HepG2 (cell line): ENCODE results near the gene MIDN. TPM values are rescaled to one million over a fixed set of nuclear protein-coding genes. Genes with fewer than 3 reads are reported as not detected.

ENCODE experiments used
- CCAR2 ChIP-seq: fragments of 200-400 bp; formaldehyde crosslinking; optimal IDR thresholded peaks from 2 replicates; pipeline ENCODE3; 2018; ENCODE audit warnings: low read depth, mild to moderate bottlenecking, low read length, moderate library complexity
- CENPT ChIP-seq: sonication (generic); formaldehyde crosslinking; IDR thresholded peaks from 2 replicates; pipeline ENCODE4 v1.8.0; 2022; ENCODE audit warnings: low read depth, mild to moderate bottlenecking, moderate library complexity, missing genetic modification reagents
- CTCF ChIP-seq: sonication (generic); formaldehyde crosslinking; IDR thresholded peaks from 2 replicates; pipeline ENCODE4 v1.5.0; 2020; ENCODE audit warnings: mild to moderate bottlenecking, missing genetic modification reagents, moderate library complexity
- ELF3 ChIP-seq: IDR thresholded peaks from 2 replicates; pipeline ENCODE4 v1.6.1; 2016; ENCODE audit warnings: missing genetic modification reagents, missing compliant biosample characterization
- GATAD2A ChIP-seq: IDR thresholded peaks from 2 replicates; pipeline ENCODE4 v1.6.1; 2016
- KAT7 ChIP-seq: IDR thresholded peaks from 2 replicates; pipeline ENCODE4 v1.6.1; 2018; ENCODE audit warnings: borderline replicate concordance, missing compliant biosample characterization
- NFYC ChIP-seq: IDR thresholded peaks from 2 replicates; pipeline ENCODE4 v1.6.1; 2016; ENCODE audit warnings: missing genetic modification reagents, missing compliant biosample characterization
- PHF8 ChIP-seq: sonication (generic); formaldehyde crosslinking; IDR thresholded peaks from 2 replicates; pipeline ENCODE4 v1.5.0; 2020; ENCODE audit warnings: missing genetic modification reagents
- SAFB2 ChIP-seq: sonication (generic); formaldehyde crosslinking; IDR thresholded peaks from 2 replicates; pipeline ENCODE4 v1.5.1; 2020; ENCODE audit warnings: missing genetic modification reagents, low read depth, mild to moderate bottlenecking, borderline replicate concordance
- SPEN ChIP-seq: sonication (generic); formaldehyde crosslinking; IDR thresholded peaks from 2 replicates; pipeline ENCODE4 v1.5.1; 2020; ENCODE audit warnings: low read depth, mild to moderate bottlenecking, missing genetic modification reagents
- TCF7L2 ChIP-seq: IDR thresholded peaks from 2 replicates; pipeline ENCODE4 v1.6.1; 2011; ENCODE audit warnings: mild to moderate bottlenecking, low read depth, low read length, moderate library complexity
- XRCC5 ChIP-seq: fragments of 200-400 bp; formaldehyde crosslinking; optimal IDR thresholded peaks from 2 replicates; pipeline ENCODE3; 2017; ENCODE audit warnings: mild to moderate bottlenecking, low read length
- ZNF101 ChIP-seq: sonication (generic); formaldehyde crosslinking; IDR thresholded peaks from 2 replicates; pipeline ENCODE4 v1.4.0; 2020; ENCODE audit warnings: mild to moderate bottlenecking, low read depth, missing genetic modification reagents, borderline replicate concordance
- ZNF12 ChIP-seq: sonication (generic); formaldehyde crosslinking; IDR thresholded peaks from 2 replicates; pipeline ENCODE4 v1.5.0; 2020; ENCODE audit warnings: missing genetic modification reagents
- ZNF331 ChIP-seq: sonication (generic); formaldehyde crosslinking; IDR thresholded peaks from 2 replicates; pipeline ENCODE4 v1.4.0; 2020; ENCODE audit warnings: missing genetic modification reagents
- ZNF609 ChIP-seq: sonication (generic); formaldehyde crosslinking; IDR thresholded peaks from 2 replicates; pipeline ENCODE4 v1.4.0; 2020; ENCODE audit warnings: mild to moderate bottlenecking, missing genetic modification reagents, borderline replicate concordance
- ZNF687 ChIP-seq: sonication (generic); formaldehyde crosslinking; IDR thresholded peaks from 2 replicates; pipeline ENCODE4 v1.5.1; 2020; ENCODE audit warnings: mild to moderate bottlenecking, missing genetic modification reagents, moderate library complexity
- ZSCAN21 ChIP-seq: sonication (generic); formaldehyde crosslinking; IDR thresholded peaks from 2 replicates; pipeline ENCODE4 v1.8.0; 2022; ENCODE audit warnings: mild to moderate bottlenecking, missing genetic modification reagents, moderate library complexity, borderline replicate concordance
- ZSCAN25 ChIP-seq: sonication (generic); formaldehyde crosslinking; IDR thresholded peaks from 2 replicates; pipeline ENCODE4 v1.8.0; 2022; ENCODE audit warnings: mild to moderate bottlenecking, missing genetic modification reagents
- polyA plus RNA-seq, 8 experiments: library from polyadenylated mRNA; depleted of rRNA in 3 of 8; stranded (reverse) in 7 of 8; unstranded in 1 of 8; fragments of >200 nt; fragmentation: Illumina TruSeq in 4 of 8; extraction: Trizol in 4 of 8; gene quantifications; 2 replicates each; pipeline versions ENCODE4 v1.2.1 to v1.2.3, GENCODE V29; 2011 to 2016; ENCODE audit warnings: low read depth in 4 of 8, missing spikeins in 1 of 8, mixed read lengths in 1 of 8; ENCODE audit not compliant: insufficient read depth in 1 of 8
- total RNA-seq, 5 experiments: library from RNA; depleted of rRNA; stranded (reverse); fragments of >200 nt; fragmentation: Illumina TruSeq; extraction: Trizol; gene quantifications; 2 replicates each; pipeline ENCODE4 v1.2.3, GENCODE V29; 2016; ENCODE audit warnings: low read depth in 1 of 5

MIDN gene
- total and polyA plus RNA-seq, 2 of the 13 experiments (the other 11 are each of a cell fraction or from before 2014, with no cell fraction given) = 8.4 to 18.0 TPM

- TF ChIP-seq TCF7L2 (no peak), CCAR2 (no peak), ZNF331 (0 out of 2 replicates have a peak, but pooled peaks have one; percentile 27), PHF8 (CRISPR knock-in tag) (peak; percentile 48; the same call in 1 of the 2 replicates), ZNF12 (CRISPR knock-in tag) (no peak), ZNF101 (CRISPR knock-in tag) (no peak), XRCC5 (peak; percentile 3), GATAD2A (CRISPR knock-in tag) (peak; percentile 59; the same call in 1 of the 2 replicates), ELF3 (peak; percentile 24; the same call in 1 of the 2 replicates), SPEN (CRISPR knock-in tag) (peak; percentile 68), ZSCAN21 (CRISPR knock-in tag) (peak; percentile 41; the same call in 1 of the 2 replicates), ZSCAN25 (no peak), KAT7 (CRISPR knock-in tag) (no peak), CENPT (0 out of 2 replicates have a peak, but pooled peaks have one; percentile 29), ZNF687 (CRISPR knock-in tag) (peak; percentile 92), NFYC (CRISPR knock-in tag) (peak; percentile 65), CTCF (CRISPR knock-in tag) (0 out of 2 replicates have a peak, but pooled peaks have one; percentile 9), ZNF609 (CRISPR knock-in tag) (peak; percentile 54; the same call in 1 of the 2 replicates), SAFB2 (CRISPR knock-in tag) (0 out of 2 replicates have a peak, but pooled peaks have one; percentile 41)
Measured at GRCh38 chr19:1304197-1304924, 56.0 kb downstream of the MIDN start (continued).
